HEK293 (cell line): ENCODE data around the gene ABI3BP.

Experiments used
- ATF2 ChIP-seq: fragments of 450-650 bp; formaldehyde crosslinking; IDR thresholded peaks from 2 replicates; pipeline ENCODE4 v1.5.1; 2016; ENCODE audit warnings: missing biosample characterization, missing genetic modification characterization, low read depth
- CTCF ChIP-seq: fragments of 450-650 bp; formaldehyde crosslinking; IDR thresholded peaks from 2 replicates; pipeline ENCODE4 v1.5.1; 2016; ENCODE audit warnings: missing biosample characterization, missing genetic modification characterization
- KLF10 ChIP-seq: fragments of 450-650 bp; IDR thresholded peaks from 2 replicates; pipeline ENCODE4 v1.5.1; 2018; ENCODE audit warnings: missing biosample characterization, mild to moderate bottlenecking, missing genetic modification characterization
- REST ChIP-seq: fragments of 450-650 bp; formaldehyde crosslinking; IDR thresholded peaks from 2 replicates; pipeline ENCODE4 v1.5.1; 2016; ENCODE audit warnings: missing biosample characterization, missing genetic modification characterization
- SETDB1 ChIP-seq: IDR thresholded peaks from one replicate; pipeline ENCODE4 v1.6.1; 2017; ENCODE audit warnings: mild to moderate bottlenecking, low read length, moderate library complexity, mixed read lengths; ENCODE audit not compliant: insufficient read length
- YY1 ChIP-seq: fragments of 450-650 bp; formaldehyde crosslinking; IDR thresholded peaks from 2 replicates; pipeline ENCODE4 v1.5.1; 2018; ENCODE audit warnings: missing biosample characterization, missing genetic modification characterization
- ZBTB26 ChIP-seq: fragments of 450-650 bp; formaldehyde crosslinking; optimal IDR thresholded peaks from 2 replicates; pipeline ENCODE3; 2016; ENCODE audit warnings: missing biosample characterization, mild to moderate bottlenecking, missing genetic modification characterization
- ZNF23 ChIP-seq: fragments of 450-650 bp; formaldehyde crosslinking; IDR thresholded peaks from 2 replicates; pipeline ENCODE4 v1.5.1; 2016; ENCODE audit warnings: missing biosample characterization, missing genetic modification characterization, borderline replicate concordance
- ZNF571 ChIP-seq: fragments of 450-650 bp; formaldehyde crosslinking; IDR thresholded peaks from 2 replicates; pipeline ENCODE4 v1.5.0; 2017; ENCODE audit warnings: missing biosample characterization, missing genetic modification characterization
- ZNF580 ChIP-seq: fragments of 450-650 bp; formaldehyde crosslinking; IDR thresholded peaks from 2 replicates; pipeline ENCODE4 v1.5.1; 2016; ENCODE audit warnings: missing biosample characterization, missing genetic modification characterization
- ZNF776 ChIP-seq: fragments of 450-650 bp; formaldehyde crosslinking; IDR thresholded peaks from 2 replicates; pipeline ENCODE4 v1.5.0; 2017; ENCODE audit warnings: missing biosample characterization, missing genetic modification characterization, borderline replicate concordance
- ZNF785 ChIP-seq: fragments of 450-650 bp; formaldehyde crosslinking; IDR thresholded peaks from 2 replicates; pipeline ENCODE4 v1.5.1; 2016; ENCODE audit warnings: missing biosample characterization, missing genetic modification characterization
- ZSCAN23 ChIP-seq: fragments of 450-650 bp; formaldehyde crosslinking; IDR thresholded peaks from 2 replicates; pipeline ENCODE4 v1.5.1; 2016; ENCODE audit warnings: missing biosample characterization, missing genetic modification characterization

- TF ChIP-seq ZNF23 = no peak
- TF ChIP-seq KLF10 (tag by site-specific recombination) = no peak
- no peak for TF ChIP-seq CTCF (tag by site-specific recombination)
- no peak for TF ChIP-seq ATF2
- no peak for TF ChIP-seq ZNF580 (tag by site-specific recombination)
- no peak for TF ChIP-seq ZNF776 (tag by site-specific recombination)
- TF ChIP-seq YY1 (tag by site-specific recombination) = no peak
- TF ChIP-seq ZSCAN23 = no peak
- no peak for TF ChIP-seq SETDB1
- no peak for TF ChIP-seq ZBTB26 (tag by site-specific recombination)
- TF ChIP-seq ZNF571 (tag by site-specific recombination) = no peak
- no peak for TF ChIP-seq REST (tag by site-specific recombination)
- TF ChIP-seq ZNF785 = no peak
These were observed 123.4 kb downstream of the ABI3BP start for GRCh38 chr3:100869787-100870186.
